GM23248 (cell line): ENCODE results near the gene CFAP61.

Experiments
- EZH2 ChIP-seq: fragments of 200-600 bp; sonication (generic); IDR thresholded peaks from 2 replicates; pipeline ENCODE4 v1.6.1; 2018; ENCODE audit warnings: antibody characterized with exemption, mild to moderate bottlenecking; ENCODE audit not compliant: insufficient read depth, poor library complexity, severe bottlenecking
- EZH2phosphoT487 ChIP-seq: fragments of 200-600 bp; sonication (generic); IDR thresholded peaks from 2 replicates; pipeline ENCODE4 v1.6.1; 2018; ENCODE audit warnings: antibody characterized with exemption, moderate library complexity, mild to moderate bottlenecking, low read depth; ENCODE audit not compliant: insufficient read depth

- TF ChIP-seq EZH2 (no peak), EZH2phosphoT487 (no peak)
These were observed 179.4 kb downstream of the CFAP61 start for GRCh38 chr20:20231528-20232298.
